OCI-LY3 (cell line): ENCODE measurements around the gene IDH2.

Source experiments
- CTCF ChIP-seq: fragments of 200-600, 300-600 bp; sonication (generic); IDR thresholded peaks from 2 replicates; pipeline ENCODE4 v1.5.1; 2014; ENCODE audit warnings: antibody characterized with exemption, low read length, low read depth
- EZH2phosphoT487 ChIP-seq: fragments of 200-600 bp; shearing (Covaris generic); IDR thresholded peaks from 2 replicates; pipeline ENCODE4 v1.6.1; 2018; ENCODE audit warnings: antibody characterized with exemption, mixed run types, low read depth

- TF ChIP-seq CTCF (no peak), EZH2phosphoT487 (no peak)
These were observed 2.3 kb upstream of the IDH2 start for GRCh38 chr15:90104551-90104950.
